ENCODE results near the gene EFNA5.

- TF ChIP-seq, protein P1, sequence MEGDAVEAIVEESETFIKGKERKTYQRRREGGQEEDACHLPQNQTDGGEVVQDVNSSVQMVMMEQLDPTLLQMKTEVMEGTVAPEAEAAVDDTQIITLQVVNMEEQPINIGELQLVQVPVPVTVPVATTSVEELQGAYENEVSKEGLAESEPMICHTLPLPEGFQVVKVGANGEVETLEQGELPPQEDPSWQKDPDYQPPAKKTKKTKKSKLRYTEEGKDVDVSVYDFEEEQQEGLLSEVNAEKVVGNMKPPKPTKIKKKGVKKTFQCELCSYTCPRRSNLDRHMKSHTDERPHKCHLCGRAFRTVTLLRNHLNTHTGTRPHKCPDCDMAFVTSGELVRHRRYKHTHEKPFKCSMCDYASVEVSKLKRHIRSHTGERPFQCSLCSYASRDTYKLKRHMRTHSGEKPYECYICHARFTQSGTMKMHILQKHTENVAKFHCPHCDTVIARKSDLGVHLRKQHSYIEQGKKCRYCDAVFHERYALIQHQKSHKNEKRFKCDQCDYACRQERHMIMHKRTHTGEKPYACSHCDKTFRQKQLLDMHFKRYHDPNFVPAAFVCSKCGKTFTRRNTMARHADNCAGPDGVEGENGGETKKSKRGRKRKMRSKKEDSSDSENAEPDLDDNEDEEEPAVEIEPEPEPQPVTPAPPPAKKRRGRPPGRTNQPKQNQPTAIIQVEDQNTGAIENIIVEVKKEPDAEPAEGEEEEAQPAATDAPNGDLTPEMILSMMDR (IDR thresholded peaks at IDR 0.05; ENCODE audit: poor library complexity), result no peak
- TF ChIP-seq EZH2 (IDR thresholded peaks at IDR 0.05; ENCODE audit: borderline replicate concordance), result no peak
- TF ChIP-seq EZH2phosphoT487 (IDR thresholded peaks at IDR 0.05; ENCODE audit: low read depth, severe bottlenecking, unreplicated experiment), result no peak
Observed at GRCh38 chr5:107329850-107330249, 340.9 kb downstream of the EFNA5 start.
